ENCODE results near the gene PTX4. TPM values are rescaled to one million over a fixed set of nuclear protein-coding genes. Genes with fewer than 3 reads are reported as not detected.

PTX4 gene
- total RNA-seq, 4 donors from 2014 or later = not detected

DNA sequence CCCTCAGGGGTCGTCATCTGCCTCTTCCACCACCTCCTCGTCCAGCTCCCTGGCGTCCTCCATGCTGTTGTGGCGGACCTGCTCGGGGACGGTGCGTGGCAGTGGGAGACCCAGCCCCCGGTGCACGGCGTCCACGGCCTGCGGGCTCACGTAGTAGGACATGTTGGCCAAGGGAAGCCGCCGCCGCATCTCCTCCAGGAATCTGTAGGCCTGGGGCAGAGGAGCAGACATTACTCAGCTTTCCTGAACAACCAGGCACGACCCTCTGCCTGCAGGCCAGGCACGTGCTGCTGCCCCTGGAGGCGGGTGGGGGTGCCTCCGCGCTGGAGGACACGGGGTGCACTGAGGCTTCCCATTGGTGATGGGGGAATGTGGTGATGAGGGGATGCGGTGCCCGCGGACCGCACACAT lies 22.2 kb upstream of the PTX4 start:
- DNase-seq (ENCODE audit: low spot score in 2 of 2) = no peak
- WGBS, 2 donors = 85 to 94% methylated on average over 19 to 20 of the region's 26 CpGs
- no peak overlapping the region for H3K4me3 ChIP-seq (ENCODE audit: low read depth, poor library complexity, severe bottlenecking)
- intact Hi-C loops (cut with DNase I; ENCODE audit: low total_unique reads) = no loop called here
- no peak for TF ChIP-seq POLR2A (IDR thresholded peaks at IDR 0.05)
- TF ChIP-seq, protein P1, sequence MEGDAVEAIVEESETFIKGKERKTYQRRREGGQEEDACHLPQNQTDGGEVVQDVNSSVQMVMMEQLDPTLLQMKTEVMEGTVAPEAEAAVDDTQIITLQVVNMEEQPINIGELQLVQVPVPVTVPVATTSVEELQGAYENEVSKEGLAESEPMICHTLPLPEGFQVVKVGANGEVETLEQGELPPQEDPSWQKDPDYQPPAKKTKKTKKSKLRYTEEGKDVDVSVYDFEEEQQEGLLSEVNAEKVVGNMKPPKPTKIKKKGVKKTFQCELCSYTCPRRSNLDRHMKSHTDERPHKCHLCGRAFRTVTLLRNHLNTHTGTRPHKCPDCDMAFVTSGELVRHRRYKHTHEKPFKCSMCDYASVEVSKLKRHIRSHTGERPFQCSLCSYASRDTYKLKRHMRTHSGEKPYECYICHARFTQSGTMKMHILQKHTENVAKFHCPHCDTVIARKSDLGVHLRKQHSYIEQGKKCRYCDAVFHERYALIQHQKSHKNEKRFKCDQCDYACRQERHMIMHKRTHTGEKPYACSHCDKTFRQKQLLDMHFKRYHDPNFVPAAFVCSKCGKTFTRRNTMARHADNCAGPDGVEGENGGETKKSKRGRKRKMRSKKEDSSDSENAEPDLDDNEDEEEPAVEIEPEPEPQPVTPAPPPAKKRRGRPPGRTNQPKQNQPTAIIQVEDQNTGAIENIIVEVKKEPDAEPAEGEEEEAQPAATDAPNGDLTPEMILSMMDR (IDR thresholded peaks at IDR 0.05) = no peak

DNA sequence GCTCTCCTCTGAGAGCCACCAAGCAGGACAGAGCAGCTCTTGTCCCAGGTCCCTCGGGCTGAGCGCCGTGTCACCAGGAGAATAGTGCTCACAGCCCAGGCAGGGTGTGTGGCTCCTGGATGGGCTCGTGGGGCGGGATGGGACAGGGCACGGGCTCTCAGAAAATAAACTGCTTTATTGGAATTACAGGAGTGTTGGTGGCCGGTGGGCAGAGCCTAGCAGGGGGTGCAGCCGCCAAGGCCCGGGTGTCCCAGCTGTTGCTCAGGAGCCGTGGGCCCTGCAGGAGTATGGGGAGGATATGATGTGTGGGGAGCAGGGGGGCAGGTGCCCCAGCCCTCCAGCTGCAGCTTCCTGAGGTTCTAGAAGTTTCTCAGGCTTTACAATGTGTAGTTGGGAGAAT lies 21.5 kb upstream of the PTX4 start:
- H3K4me3 ChIP-seq (ENCODE audit: low read depth, poor library complexity, severe bottlenecking) = no peak overlapping the region
- intact Hi-C loops (cut with DNase I; ENCODE audit: low total_unique reads) = no loop called here
- WGBS, 2 donors = 85 to 91% methylated on average over 8 to 10 of the region's 10 CpGs
- DNase-seq (ENCODE audit: low spot score in 2 of 2) = no peak
- TF ChIP-seq, protein P1 (IDR thresholded peaks at IDR 0.05) = no peak
- TF ChIP-seq POLR2A (IDR thresholded peaks at IDR 0.05) = no peak

DNA sequence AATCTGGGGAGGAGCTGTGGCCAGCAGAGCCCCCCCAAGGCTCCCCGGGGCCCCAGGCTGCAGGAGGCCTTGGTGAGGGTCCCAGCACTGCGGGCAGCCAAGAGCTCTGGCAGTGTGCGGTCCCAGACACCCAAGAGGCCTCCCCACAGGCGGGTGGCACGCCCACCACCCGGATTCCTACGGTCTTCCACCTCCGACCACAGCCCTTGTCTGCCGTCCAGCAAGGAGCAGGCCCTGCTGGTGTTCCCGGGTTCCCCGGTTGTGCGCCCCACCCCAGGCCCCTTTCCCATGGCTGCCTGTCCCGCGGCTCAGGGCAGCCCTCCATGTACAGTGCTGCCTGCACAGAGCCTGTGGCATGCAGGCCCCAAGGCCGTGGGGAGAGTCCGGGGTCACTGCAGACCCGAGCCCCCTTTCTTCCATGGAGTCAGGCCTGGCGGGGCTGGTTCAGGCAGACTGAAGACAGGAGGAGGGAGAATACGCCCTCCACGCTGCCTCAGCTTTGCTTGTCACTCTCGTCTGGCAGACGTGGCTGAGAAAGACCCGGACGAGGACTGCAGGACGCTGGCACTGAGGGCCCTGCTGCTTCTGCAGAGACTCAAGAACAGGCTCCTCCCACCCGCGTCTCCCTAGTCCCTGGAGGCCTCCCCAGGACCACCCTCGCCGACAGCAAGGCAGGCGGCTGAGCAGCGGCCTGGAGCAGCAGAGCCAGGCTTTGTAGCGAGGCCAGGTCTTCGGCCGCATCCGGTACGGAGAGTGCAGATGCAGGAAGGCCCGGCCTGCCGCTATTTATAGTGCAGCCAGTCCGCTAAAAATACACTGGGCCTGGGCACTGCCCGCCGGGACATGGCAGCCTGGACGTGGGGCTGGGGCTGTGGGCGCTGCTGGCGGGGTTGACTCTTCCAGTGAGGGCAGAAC lies 20.8 kb upstream of the PTX4 start:
- 87 to 89% methylated on average over 27 to 29 of the region's 44 CpGs for WGBS, 2 donors

DNA sequence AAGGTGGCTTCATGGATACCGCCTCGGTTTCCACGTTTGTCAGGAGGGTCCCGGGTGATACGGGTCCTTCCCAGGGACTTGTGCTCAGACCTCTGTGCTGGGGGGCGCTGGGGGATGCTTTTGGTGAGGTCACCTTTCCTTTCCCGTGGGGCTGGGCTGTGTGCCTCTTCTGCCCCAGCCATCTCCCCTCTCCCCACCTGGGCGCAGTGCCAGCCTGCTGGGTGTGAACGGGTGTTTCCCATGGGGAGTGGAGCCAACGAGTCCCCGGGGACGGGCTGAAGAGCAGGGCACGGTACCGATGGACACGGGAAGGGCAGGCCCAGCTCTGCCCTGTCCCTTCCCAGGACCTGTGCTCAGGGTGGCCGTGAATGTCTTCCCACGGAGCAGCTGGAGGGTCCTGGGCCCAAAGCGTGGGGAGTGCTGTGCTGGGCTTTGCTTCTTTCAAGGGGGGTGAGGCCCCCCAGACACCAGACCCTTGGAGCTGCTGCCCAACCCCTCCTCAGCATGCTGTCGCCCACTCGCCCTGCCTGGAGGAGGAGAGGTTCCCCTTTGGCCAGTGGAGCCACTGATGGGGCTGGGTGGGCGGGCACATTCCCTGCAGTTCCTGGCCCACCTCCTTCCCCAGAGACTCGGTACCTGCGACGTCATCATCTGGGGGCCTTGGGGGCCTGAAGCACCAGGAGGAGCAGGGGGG lies 19.9 kb upstream of the PTX4 start:
- 77 to 78% methylated on average over 15 to 24 of the region's 24 CpGs for WGBS, 2 donors
- peak in 1 of 2 donors; percentile 83 for DNase-seq (ENCODE audit: low spot score in 2 of 2)
- TF ChIP-seq POLR2A (IDR thresholded peaks at IDR 0.05) = no peak
- TF ChIP-seq, protein P1 (IDR thresholded peaks at IDR 0.05) = no peak
- H3K4me3 ChIP-seq (ENCODE audit: low read depth, poor library complexity, severe bottlenecking) = no peak overlapping the region
- intact Hi-C loops (cut with DNase I; ENCODE audit: low total_unique reads) = no loop called here

More for the DNA sequence above, 20.8 kb upstream of the PTX4 start:
- intact Hi-C loops (cut with DNase I; ENCODE audit: low total_unique reads) = no loop called here
- DNase-seq (ENCODE audit: low spot score in 2 of 2) = no peak
- TF ChIP-seq, protein P1 (IDR thresholded peaks at IDR 0.05) = no peak
- TF ChIP-seq POLR2A (IDR thresholded peaks at IDR 0.05) = no peak
- no peak overlapping the region for H3K4me3 ChIP-seq (ENCODE audit: low read depth, poor library complexity, severe bottlenecking)

DNA sequence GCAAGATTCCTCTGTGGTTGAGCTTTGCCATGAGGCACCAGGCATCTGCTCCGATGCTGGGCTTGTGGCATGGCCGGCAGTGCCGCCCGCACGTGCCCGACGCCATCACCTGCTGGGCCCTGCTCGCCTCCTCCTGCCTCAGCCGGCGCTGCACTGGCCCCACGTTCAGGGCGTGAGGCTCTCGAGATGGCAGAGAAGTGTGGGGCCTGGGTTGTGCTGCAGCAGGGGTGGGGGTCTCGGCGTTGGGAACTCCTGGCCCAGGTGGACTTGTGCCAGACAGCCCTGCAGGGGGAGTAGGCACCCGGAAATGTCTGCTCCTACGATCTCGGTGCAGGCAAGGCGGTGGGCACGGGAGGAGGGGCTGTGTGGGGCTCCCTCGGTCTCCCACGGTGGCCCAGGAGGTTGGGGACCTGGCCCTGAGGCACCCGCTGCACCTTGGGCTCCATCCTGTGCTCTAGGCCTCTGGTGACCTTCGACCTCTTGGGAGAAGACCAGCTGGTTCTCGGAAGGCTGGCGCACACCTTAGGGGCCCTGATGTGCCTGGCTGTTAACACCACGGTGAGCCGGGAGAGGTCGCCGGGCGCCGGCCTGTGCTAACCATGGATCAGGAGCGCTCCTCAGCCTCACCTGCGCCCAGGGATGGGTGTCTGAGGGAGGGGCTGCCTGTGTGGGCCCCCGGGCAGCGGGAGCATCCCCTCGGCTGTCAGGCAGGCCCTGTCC lies 17.9 kb upstream of the PTX4 start:
- DNase-seq (ENCODE audit: low spot score in 2 of 2) = no peak
- H3K4me3 ChIP-seq (ENCODE audit: low read depth, poor library complexity, severe bottlenecking) = no peak overlapping the region
- TF ChIP-seq POLR2A (IDR thresholded peaks at IDR 0.05) = no peak
- TF ChIP-seq, protein P1 (IDR thresholded peaks at IDR 0.05) = no peak
- intact Hi-C loops (cut with DNase I; ENCODE audit: low total_unique reads) = no loop called here
- WGBS, 2 donors = 90% methylated on average over 24 to 37 of the region's 37 CpGs

Measured in lower leg skin (tissue), 4 donors.